ENCODE results near the gene PIAS2.

Gene PIAS2

GRCh38 chr18:46767217-46767616, 150.1 kb downstream of the PIAS2 start:
- in situ Hi-C loops (cut with MboI; ENCODE audit: low sequenced_read_pairs), result no loop called here

- in situ Hi-C loops (cut with MboI; ENCODE audit: low sequenced_read_pairs), result no loop called here
Measured at GRCh38 chr18:46764586-46764985, 152.7 kb downstream of the PIAS2 start.

GRCh38 chr18:46761059-46761769, 156.1 kb downstream of the PIAS2 start:
- in situ Hi-C loops (cut with MboI; ENCODE audit: low sequenced_read_pairs), result no loop called here

- in situ Hi-C loops (cut with MboI; ENCODE audit: low sequenced_read_pairs), result no loop called here
Measured at GRCh38 chr18:46759890-46760289, 157.4 kb downstream of the PIAS2 start.

GRCh38 chr18:46756559-46757201, 160.6 kb downstream of the PIAS2 start, which contains the start of gene ST8SIA5:
Gene ST8SIA5, minus strand, starts transcription at chr18:46757053. Its CDS starts 545 bp downstream, at chr18:46756508.
- in situ Hi-C loops (cut with MboI; ENCODE audit: low sequenced_read_pairs), result no loop called here

GRCh38 chr18:46756025-46756558, 161.2 kb downstream of the PIAS2 start:
- in situ Hi-C loops (cut with MboI; ENCODE audit: low sequenced_read_pairs), result no loop called here

GRCh38 chr18:46755315-46756024, 161.8 kb downstream of the PIAS2 start:
- in situ Hi-C loops (cut with MboI; ENCODE audit: low sequenced_read_pairs), result no loop called here

- in situ Hi-C loops (cut with MboI; ENCODE audit: low sequenced_read_pairs), result no loop called here
Measured at GRCh38 chr18:46754661-46755292, 162.5 kb downstream of the PIAS2 start.

- in situ Hi-C loops (cut with MboI; ENCODE audit: low sequenced_read_pairs), result no loop called here
Measured at GRCh38 chr18:46754188-46754587, 163.1 kb downstream of the PIAS2 start.

Measured in HL-60/S4 treated with phorbol 12-myristate 13-acetate at 8.2 ng/mL for 4 days and 3 days (cell line).